DND-41 (cell line): ENCODE results near the gene FUBP1.
"Not testable (repeated sequence)": the region's sequence is repeated elsewhere in the genome, so short reads cannot be mapped to it uniquely, and the experiment has no call there.

Experiments used
- ATAC-seq: fragments of 200-7000 bp; cut with Tn5 transposase; 3 replicates; pipeline ENCODE4 v1.9.1; 2021; ENCODE audit warnings: low read depth; ENCODE audit not compliant: insufficient read depth
- DNase-seq: peaks from one replicate; pipeline ENCODE4 v3.0.0-alpha.2; 2020
- H2AFZ ChIP-seq: 2 replicates; pipeline ENCODE4 v1.6.0; 2012; ENCODE audit warnings: low read depth, low read length
- H3K27ac ChIP-seq: 2 replicates; pipeline ENCODE4 v1.5.1; 2012; ENCODE audit warnings: low read length, inconsistent platforms
- H3K27me3 ChIP-seq: fragments of 200-600 bp; sonication (generic); 2 replicates; pipeline ENCODE4 v1.6.0; 2012; ENCODE audit warnings: low read length, mild to moderate bottlenecking, inconsistent platforms; ENCODE audit not compliant: insufficient read depth, poor library complexity
- H3K36me3 ChIP-seq: 2 replicates; pipeline ENCODE4 v1.5.1; 2012; ENCODE audit warnings: low read length, inconsistent platforms; ENCODE audit not compliant: insufficient read depth
- H3K4me1 ChIP-seq: 2 replicates; pipeline ENCODE4 v1.5.1; 2012; ENCODE audit warnings: mild to moderate bottlenecking, low read length; ENCODE audit not compliant: insufficient read depth
- H3K4me2 ChIP-seq: 2 replicates; pipeline ENCODE4 v1.6.0; 2012; ENCODE audit warnings: mild to moderate bottlenecking, moderate library complexity, low read length, inconsistent platforms; ENCODE audit not compliant: insufficient read depth
- H3K4me3 ChIP-seq, 2 experiments: fragments of 200-600 bp in 1 of 2; shearing (Covaris generic) in 1 of 2; 2 replicates each; pipeline ENCODE4 v1.5.1; 2012 to 2016; ENCODE audit warnings: inconsistent platforms in 2 of 2, low read length in 2 of 2, mild to moderate bottlenecking in 2 of 2, low read depth in 1 of 2, moderate library complexity in 1 of 2
- H3K79me2 ChIP-seq: 2 replicates; pipeline ENCODE4 v1.6.0; 2012; ENCODE audit warnings: low read length, inconsistent platforms; ENCODE audit not compliant: insufficient read depth
- H3K9ac ChIP-seq: 2 replicates; pipeline ENCODE4 v1.6.0; 2012; ENCODE audit warnings: low read depth, mild to moderate bottlenecking, inconsistent platforms, low read length, moderate library complexity
- H3K9me3 ChIP-seq: 2 replicates; pipeline ENCODE4 v1.5.1; 2012; ENCODE audit warnings: low read length, moderate library complexity, mild to moderate bottlenecking, inconsistent platforms; ENCODE audit not compliant: insufficient read depth, severe bottlenecking
- H4K20me1 ChIP-seq: 2 replicates; pipeline ENCODE4 v1.6.0; 2012; ENCODE audit warnings: low read length; ENCODE audit not compliant: insufficient read depth
- EZH2 ChIP-seq: IDR thresholded peaks from 3 replicates; pipeline ENCODE4 v1.6.1; 2012; ENCODE audit warnings: borderline replicate concordance, low read depth, mild to moderate bottlenecking, moderate library complexity, low read length, inconsistent platforms; ENCODE audit not compliant: severe bottlenecking
- TF ChIP-seq, protein P1 (sequence below): IDR thresholded peaks from 2 replicates; pipeline ENCODE4 v1.5.1; 2012; ENCODE audit warnings: borderline replicate concordance, low read length, moderate library complexity, mild to moderate bottlenecking; ENCODE audit not compliant: poor library complexity, severe bottlenecking; ENCODE audit errors: extremely low read depth

The FUBP1 gene

DNA sequence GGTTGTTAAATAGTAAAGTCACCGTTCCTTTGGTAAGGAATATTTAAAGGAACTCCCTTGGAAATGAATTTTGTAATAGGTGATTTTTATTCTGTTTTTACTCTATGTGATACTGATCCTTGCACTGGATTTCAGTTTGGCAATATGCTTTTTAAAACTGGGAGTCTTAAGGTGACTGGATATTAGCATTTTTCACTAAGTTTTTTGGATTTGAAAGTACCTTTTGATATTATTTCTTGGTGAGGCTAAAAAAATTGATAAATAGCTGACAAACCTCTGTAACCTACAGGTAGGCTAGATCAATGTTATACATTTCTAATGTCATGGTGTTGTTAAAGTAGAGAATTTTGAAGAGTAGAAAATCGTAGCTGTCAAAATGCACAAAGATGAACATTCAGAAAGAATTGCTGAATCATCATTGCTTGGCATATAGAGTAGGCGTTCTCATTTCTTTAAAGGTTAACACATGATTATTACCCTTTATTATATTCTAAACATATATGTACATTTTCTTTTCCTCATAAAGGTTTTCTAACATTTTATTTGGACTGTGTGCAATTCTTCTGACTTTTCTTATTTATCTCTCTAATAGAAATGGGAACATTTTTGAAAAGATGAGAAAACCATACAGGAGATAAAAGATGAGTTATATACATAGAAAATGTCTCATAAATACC, 24.3 kb upstream of the FUBP1 start:
- Histone ChIP-seq H2AFZ (no peak overlapping the region), H3K4me3 (peak overlapping the region; percentile 0 to 60; a peak in 2 of 4 replicates), H3K9ac (peak overlapping the region; percentile 65), H3K4me1 (peaks cover 47% of the 10 kb centered on the region), H3K4me2 (peak overlapping the region; percentile 81), H3K9me3 (no peaks in the 10 kb centered on the region), H4K20me1 (no peaks in the 10 kb centered on the region), H3K36me3 (no peaks in the 10 kb centered on the region), H3K79me2 (peaks cover 28% of the 10 kb centered on the region), H3K27ac (peak overlapping the region; percentile 0; the same call in 1 of the 2 replicates), H3K27me3 (no peaks in the 10 kb centered on the region)
- ATAC-seq (no peak), DNase-seq (no peak)
- TF ChIP-seq, protein P1, sequence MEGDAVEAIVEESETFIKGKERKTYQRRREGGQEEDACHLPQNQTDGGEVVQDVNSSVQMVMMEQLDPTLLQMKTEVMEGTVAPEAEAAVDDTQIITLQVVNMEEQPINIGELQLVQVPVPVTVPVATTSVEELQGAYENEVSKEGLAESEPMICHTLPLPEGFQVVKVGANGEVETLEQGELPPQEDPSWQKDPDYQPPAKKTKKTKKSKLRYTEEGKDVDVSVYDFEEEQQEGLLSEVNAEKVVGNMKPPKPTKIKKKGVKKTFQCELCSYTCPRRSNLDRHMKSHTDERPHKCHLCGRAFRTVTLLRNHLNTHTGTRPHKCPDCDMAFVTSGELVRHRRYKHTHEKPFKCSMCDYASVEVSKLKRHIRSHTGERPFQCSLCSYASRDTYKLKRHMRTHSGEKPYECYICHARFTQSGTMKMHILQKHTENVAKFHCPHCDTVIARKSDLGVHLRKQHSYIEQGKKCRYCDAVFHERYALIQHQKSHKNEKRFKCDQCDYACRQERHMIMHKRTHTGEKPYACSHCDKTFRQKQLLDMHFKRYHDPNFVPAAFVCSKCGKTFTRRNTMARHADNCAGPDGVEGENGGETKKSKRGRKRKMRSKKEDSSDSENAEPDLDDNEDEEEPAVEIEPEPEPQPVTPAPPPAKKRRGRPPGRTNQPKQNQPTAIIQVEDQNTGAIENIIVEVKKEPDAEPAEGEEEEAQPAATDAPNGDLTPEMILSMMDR, result no peak
- no peak for TF ChIP-seq EZH2

DNA sequence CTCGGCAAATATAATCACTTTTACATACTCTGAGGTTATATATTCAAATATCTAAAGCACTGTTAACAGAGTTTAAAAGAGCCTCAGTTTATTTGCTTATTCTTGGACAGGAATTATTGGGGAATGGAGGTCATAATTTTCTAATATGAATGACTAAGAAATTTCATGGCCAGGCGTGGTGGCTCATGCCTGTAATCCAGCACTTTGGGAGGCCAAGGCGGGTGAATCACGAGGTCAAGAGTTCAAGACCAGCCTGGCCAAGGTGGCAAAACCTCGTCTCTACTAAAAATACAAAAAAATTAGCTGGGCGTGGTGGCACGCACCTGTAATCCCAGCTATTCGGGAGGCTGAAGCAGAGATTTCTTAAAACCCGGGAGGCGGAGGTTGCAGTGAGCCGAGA, 21.7 kb upstream of the FUBP1 start:
- H3K4me1 ChIP-seq, result peaks cover 20% of the 10 kb centered on the region
- not testable (repeated sequence) for H4K20me1 ChIP-seq, H3K27me3 ChIP-seq, H2AFZ ChIP-seq, H3K79me2 ChIP-seq, H3K9me3 ChIP-seq, H3K27ac ChIP-seq, H3K4me3 ChIP-seq, H3K4me2 ChIP-seq, DNase-seq, H3K9ac ChIP-seq, ATAC-seq, H3K36me3 ChIP-seq

DNA sequence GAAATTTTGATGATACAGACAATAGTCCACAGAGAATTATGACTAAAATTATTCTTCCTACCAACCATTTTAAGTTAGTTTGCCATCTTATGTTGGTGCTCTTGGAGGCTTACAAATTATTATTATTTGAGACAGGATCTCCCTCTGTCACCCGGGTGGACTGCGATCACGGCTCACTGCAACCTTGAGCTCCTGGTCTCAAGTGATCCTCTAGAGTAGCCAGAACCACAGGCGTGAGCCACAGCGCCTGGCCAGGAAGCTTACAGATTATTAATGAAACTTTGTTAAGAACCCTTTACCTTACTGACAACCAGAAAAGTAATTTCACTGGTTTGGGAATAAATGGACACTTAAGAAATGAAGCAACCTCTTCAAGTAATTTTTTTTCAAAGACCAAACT, 17.9 kb upstream of the FUBP1 start:
- no peaks in the 10 kb centered on the region for H4K20me1 ChIP-seq
- H2AFZ ChIP-seq, result no peak overlapping the region
- no peaks in the 10 kb centered on the region for H3K9me3 ChIP-seq
- H3K4me3 ChIP-seq, result no peak overlapping the region
- no peaks in the 10 kb centered on the region for H3K79me2 ChIP-seq
- TF ChIP-seq, protein P1, result no peak
- no peak for TF ChIP-seq EZH2
- no peak overlapping the region for H3K4me2 ChIP-seq
- H3K9ac ChIP-seq, result no peak overlapping the region
- ATAC-seq, result no peak
- no peaks in the 10 kb centered on the region for H3K27me3 ChIP-seq
- H3K36me3 ChIP-seq, result 0 out of 2 replicates have a peak, but pooled peaks cover 6% of the 10 kb centered on the region
- H3K4me1 ChIP-seq, result no peaks in the 10 kb centered on the region
- no peak for DNase-seq
- H3K27ac ChIP-seq, result no peak overlapping the region

DNA sequence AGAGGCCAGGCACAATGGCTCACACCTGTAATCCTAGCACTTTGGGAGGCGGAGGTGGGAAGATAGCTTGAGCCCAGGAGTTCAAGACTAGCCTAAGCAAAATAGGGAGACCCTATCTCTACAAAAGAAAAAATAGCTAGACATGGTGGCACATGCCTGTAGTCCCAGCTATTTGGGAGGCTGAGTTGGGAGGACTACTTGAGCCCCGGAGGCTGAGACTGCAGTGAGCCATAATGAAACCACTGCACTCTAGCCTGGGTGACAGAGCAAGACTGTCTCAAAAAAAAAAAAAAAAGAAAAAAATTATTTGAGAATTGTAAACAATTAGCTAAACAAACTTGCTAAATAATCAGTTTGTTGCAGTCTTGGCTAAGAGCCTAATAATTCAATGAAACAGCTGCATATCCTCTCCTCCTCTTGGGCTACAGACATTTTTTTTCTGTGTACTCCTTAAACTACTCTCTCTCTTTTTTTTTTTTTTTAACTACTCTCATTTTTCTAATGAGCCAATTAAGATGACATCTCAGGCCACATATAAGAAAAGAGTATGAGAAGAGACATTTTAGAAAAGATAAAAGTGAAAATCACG, 15.3 kb upstream of the FUBP1 start:
- DNase-seq (no peak), ATAC-seq (no peak)
- Histone ChIP-seq H3K4me3 (no peak overlapping the region), H2AFZ (no peak overlapping the region), H3K27me3 (no peaks in the 10 kb centered on the region), H3K4me1 (no peaks in the 10 kb centered on the region), H3K9me3 (no peaks in the 10 kb centered on the region), H3K36me3 (0 out of 2 replicates have a peak, but pooled peaks cover 6% of the 10 kb centered on the region), H3K27ac (no peak overlapping the region), H3K4me2 (no peak overlapping the region), H3K79me2 (peaks cover 12% of the 10 kb centered on the region), H3K9ac (no peak overlapping the region), H4K20me1 (0 out of 2 replicates have a peak, but pooled peaks cover 2% of the 10 kb centered on the region)
- TF ChIP-seq, protein P1, result no peak
- no peak for TF ChIP-seq EZH2
